Measurements from ENCODE around the gene VIPR2.
A peak's percentile ranks its signal among the peaks of the same experiment; 100 is the strongest.

Gene VIPR2

GRCh38 chr7:159119026-159119741 lies 25.5 kb downstream of the VIPR2 start:
- DNase-seq (ENCODE audit: low spot score) = no peak

GRCh38 chr7:159118623-159119022 lies 26.0 kb downstream of the VIPR2 start:
- DNase-seq (ENCODE audit: low spot score) = no peak

- DNase-seq (ENCODE audit: low spot score) = no peak
Observed at GRCh38 chr7:159118197-159118595, 26.5 kb downstream of the VIPR2 start.

GRCh38 chr7:159117366-159118196 lies 27.1 kb downstream of the VIPR2 start:
- no peak for DNase-seq (ENCODE audit: low spot score)

- no peak for DNase-seq (ENCODE audit: low spot score)
Observed at GRCh38 chr7:159116581-159117339, 27.9 kb downstream of the VIPR2 start.

- no peak for DNase-seq (ENCODE audit: low spot score)
Observed at GRCh38 chr7:159115601-159116501, 28.8 kb downstream of the VIPR2 start.

- DNase-seq (ENCODE audit: low spot score) = no peak
Observed at GRCh38 chr7:159114981-159115380, 29.7 kb downstream of the VIPR2 start.

- no peak for DNase-seq (ENCODE audit: low spot score)
Observed at GRCh38 chr7:159114096-159114495, 30.6 kb downstream of the VIPR2 start.

GRCh38 chr7:159113056-159113455 lies 31.6 kb downstream of the VIPR2 start:
- DNase-seq (ENCODE audit: low spot score) = no peak

GRCh38 chr7:159112136-159113011 lies 32.3 kb downstream of the VIPR2 start:
- DNase-seq (ENCODE audit: low spot score) = peak; percentile 3

GRCh38 chr7:159109653-159110035 lies 35.0 kb downstream of the VIPR2 start:
- DNase-seq (ENCODE audit: low spot score) = no peak

GRCh38 chr7:159108941-159109652 lies 35.6 kb downstream of the VIPR2 start:
- DNase-seq (ENCODE audit: low spot score) = no peak

- DNase-seq (ENCODE audit: low spot score) = no peak
Observed at GRCh38 chr7:159108491-159108890, 36.2 kb downstream of the VIPR2 start.

- no peak for DNase-seq (ENCODE audit: low spot score)
Observed at GRCh38 chr7:159107161-159107892, 37.3 kb downstream of the VIPR2 start.

GRCh38 chr7:159105832-159106811 lies 38.5 kb downstream of the VIPR2 start:
- DNase-seq (ENCODE audit: low spot score) = no peak

GRCh38 chr7:159105066-159105780 lies 39.4 kb downstream of the VIPR2 start:
- DNase-seq (ENCODE audit: low spot score) = no peak

GRCh38 chr7:159104188-159104920 lies 40.3 kb downstream of the VIPR2 start:
- DNase-seq (ENCODE audit: low spot score) = no peak

All from activated CD4-positive, alpha-beta T cell treated with anti-CD3 and anti-CD28 coated beads, Interleukin-2, Interleukin-4, amounts not matched to agents 100 ng/mL and 50 ng/mL, durations not matched to agents 16 hours and 8 hours (primary cell).